Bronchial epithelial cell (primary cell): ENCODE data around the gene VASN. TPM values are rescaled to one million over a fixed set of nuclear protein-coding genes. Genes with fewer than 3 reads are reported as not detected.

Experiments used
- DNase-seq: peaks from one replicate; pipeline ENCODE4 v3.0.0-alpha.2; 2010; ENCODE audit warnings: low read depth
- FAIRE-seq: peaks from 2 replicates; lab custom pipeline; 2011; peaks lifted over from hg19 to GRCh38; lab: Jason Lieb, UNC
- H3K27me3 ChIP-seq: 2 replicates; pipeline ENCODE4 v1.5.1; 2011; ENCODE audit warnings: low read length; ENCODE audit not compliant: control insufficient read depth, insufficient read depth
- H3K36me3 ChIP-seq: 2 replicates; pipeline ENCODE4 v1.5.1; 2011; ENCODE audit warnings: low read length; ENCODE audit not compliant: control insufficient read depth, insufficient read depth
- H3K4me3 ChIP-seq: 2 replicates; pipeline ENCODE4 v1.5.1; 2011; ENCODE audit warnings: mild to moderate bottlenecking, low read depth, low read length, control low read depth
- CTCF ChIP-seq: IDR thresholded peaks from 2 replicates; pipeline ENCODE4 v1.5.1; 2011; ENCODE audit warnings: mild to moderate bottlenecking, moderate library complexity, low read length, control low read depth, inconsistent platforms; ENCODE audit not compliant: insufficient read depth, severe bottlenecking
- total RNA-seq: library from RNA; depleted of rRNA; stranded (reverse); fragments of >200 nt; gene quantifications from 2 replicates; pipeline ENCODE4 v1.2.1, GENCODE V29; 2014

The VASN gene
- total RNA-seq, 1 donor from 2014 or later: 6.6 TPM

GRCh38 chr16:4361944-4362311 lies 9.7 kb upstream of the VASN start:
- H3K36me3 ChIP-seq: peaks cover 12% of the 10 kb centered on the region
- no peak for FAIRE-seq
- no peak for TF ChIP-seq CTCF
- H3K27me3 ChIP-seq: no peaks in the 10 kb centered on the region
- no peak for DNase-seq
- no peak overlapping the region for H3K4me3 ChIP-seq

GRCh38 chr16:4362476-4363135 lies 9.0 kb upstream of the VASN start:
- no peak for DNase-seq
- TF ChIP-seq CTCF: no peak
- Histone ChIP-seq H3K27me3 (no peaks in the 10 kb centered on the region), H3K36me3 (peaks cover 15% of the 10 kb centered on the region), H3K4me3 (no peak overlapping the region)
- FAIRE-seq: no peak

- no peak overlapping the region for H3K4me3 ChIP-seq
- no peak for TF ChIP-seq CTCF
- H3K36me3 ChIP-seq: peaks cover 14% of the 10 kb centered on the region
- no peak for DNase-seq
- FAIRE-seq: no peak
- H3K27me3 ChIP-seq: no peaks in the 10 kb centered on the region
These were observed 7.2 kb upstream of the VASN start for GRCh38 chr16:4364196-4365013.

- no peak for FAIRE-seq
- Histone ChIP-seq H3K4me3 (no peak overlapping the region), H3K36me3 (peaks cover 14% of the 10 kb centered on the region), H3K27me3 (no peaks in the 10 kb centered on the region)
- no peak for TF ChIP-seq CTCF
- DNase-seq: no peak
These were observed 6.6 kb upstream of the VASN start for GRCh38 chr16:4365014-4365406.

GRCh38 chr16:4365615-4366014 lies 6.0 kb upstream of the VASN start:
- Histone ChIP-seq H3K36me3 (peaks cover 14% of the 10 kb centered on the region), H3K4me3 (no peak overlapping the region), H3K27me3 (no peaks in the 10 kb centered on the region)
- DNase-seq (no peak), FAIRE-seq (no peak)
- no peak for TF ChIP-seq CTCF

- Histone ChIP-seq H3K4me3 (no peak overlapping the region), H3K36me3 (peaks cover 13% of the 10 kb centered on the region), H3K27me3 (no peaks in the 10 kb centered on the region)
- no peak for TF ChIP-seq CTCF
- FAIRE-seq: no peak
- no peak for DNase-seq
These were observed 5.6 kb upstream of the VASN start for GRCh38 chr16:4366016-4366415.
